ENCODE data around the gene POLR2E. TPM values are rescaled to one million over a fixed set of nuclear protein-coding genes. Genes with fewer than 3 reads are reported as not detected.

POLR2E gene
- total and polyA plus RNA-seq, 2 of the 8 experiments (the other 6 are each of a cell fraction or from before 2014, with no cell fraction given), result 281 to 381 TPM

- peaks cover 0 to 16% (median under 1%) of the 10 kb centered on the region in 4 experiments; a peak in 1 of 8 replicates for H3K36me3 ChIP-seq (ENCODE audit: control insufficient read depth in 2 of 4, insufficient read depth in 4 of 4, low read length in 3 of 4)
- no peak for TF ChIP-seq YY1 (IDR thresholded peaks at IDR 0.05; ENCODE audit: low read depth, low read length)
- no peak for TF ChIP-seq RFX5 (IDR thresholded peaks at IDR 0.05; ENCODE audit: borderline replicate concordance, low read depth, low read length)
- TF ChIP-seq POLR2AphosphoS5 (IDR thresholded peaks at IDR 0.05; ENCODE audit: low read depth, low read length), result no peak
- TF ChIP-seq TCF12 (IDR thresholded peaks at IDR 0.05; ENCODE audit: low read depth, low read length), result no peak
- TF ChIP-seq BACH1 (IDR thresholded peaks at IDR 0.05; ENCODE audit: low read length), result no peak
- no peak for TF ChIP-seq RAD21 (IDR thresholded peaks at IDR 0.05 in 1 of 2, conservative IDR thresholded peaks at IDR 0.05 in 1 of 2; ENCODE audit: low read depth in 2 of 2, low read length in 2 of 2)
- no peak for TF ChIP-seq ASH2L (IDR thresholded peaks at IDR 0.05; ENCODE audit: low read length)
- no peak for TF ChIP-seq SIX5 (IDR thresholded peaks at IDR 0.05; ENCODE audit: low read depth, low read length)
- no peak for TF ChIP-seq RBBP5 (IDR thresholded peaks at IDR 0.05; ENCODE audit: borderline replicate concordance, low read depth, low read length)
- no peak for TF ChIP-seq TEAD4 (IDR thresholded peaks at IDR 0.05; ENCODE audit: low read depth, low read length)
- TF ChIP-seq CHD2 (IDR thresholded peaks at IDR 0.05; ENCODE audit: low read length), result no peak
- TF ChIP-seq GABPA (IDR thresholded peaks at IDR 0.05; ENCODE audit: borderline replicate concordance, insufficient read depth, low read length), result no peak
- TF ChIP-seq SP4 (IDR thresholded peaks at IDR 0.05; ENCODE audit: low read length), result no peak
- no peak for TF ChIP-seq RXRA (IDR thresholded peaks at IDR 0.05; ENCODE audit: insufficient read depth, low read depth, low read length)
- TF ChIP-seq FOSL1 (IDR thresholded peaks at IDR 0.05; ENCODE audit: insufficient read depth, low read depth, low read length), result no peak
Observed at GRCh38 chr19:1049106-1049505, 46.1 kb downstream of the POLR2E start.

More at GRCh38 chr19:1049106-1049505, 46.1 kb downstream of the POLR2E start:
- H2BK12ac ChIP-seq (ENCODE audit: low read depth, low read length), result no peak overlapping the region
- H2BK20ac ChIP-seq (ENCODE audit: low read length), result no peak overlapping the region
- no peaks in the 10 kb centered on the region for H4K20me1 ChIP-seq (replicated peaks in 1 of 2; ENCODE audit: control insufficient read depth in 1 of 2, insufficient read depth in 2 of 2, low read length in 2 of 2)
- no peaks in the 10 kb centered on the region for H3K79me2 ChIP-seq (ENCODE audit: control insufficient read depth in 1 of 2, insufficient read depth in 2 of 2, low read length in 2 of 2)
- H3K9me3 ChIP-seq (ENCODE audit: insufficient read depth in 2 of 2, low read depth in 1 of 2, low read length in 1 of 2), result peaks cover 0 to 10% of the 10 kb centered on the region in 2 experiments; a peak in 1 of 4 replicates
- H3K4ac ChIP-seq (replicated peaks; ENCODE audit: insufficient read length, low read depth, low read length), result no peak overlapping the region
- no peak overlapping the region for H4K91ac ChIP-seq (replicated peaks; ENCODE audit: insufficient read length, low read length)
- H3K4me2 ChIP-seq (ENCODE audit: insufficient read depth in 1 of 2, low read depth in 2 of 2, low read length in 2 of 2), result no peak overlapping the region
- no peaks in the 10 kb centered on the region for H3K4me1 ChIP-seq (replicated peaks in 1 of 4; ENCODE audit: control insufficient read depth in 3 of 4, insufficient read depth in 4 of 4, low read length in 3 of 4)
- no peak overlapping the region for H2AK5ac ChIP-seq (ENCODE audit: low read depth, low read length)
- H3K4me3 ChIP-seq (ENCODE audit: extremely low read depth in 1 of 4, insufficient read depth in 2 of 4, low read depth in 3 of 4, low read length in 4 of 4), result no peak overlapping the region
- H3K14ac ChIP-seq (ENCODE audit: insufficient read length), result no peak overlapping the region
- H3K56ac ChIP-seq (replicated peaks; ENCODE audit: insufficient read length, low read depth, low read length), result no peak overlapping the region
- H3K18ac ChIP-seq (ENCODE audit: extremely low read depth, low read length), result no peak overlapping the region; the same call in 1 of the 2 replicates
- no peak overlapping the region for H2BK15ac ChIP-seq (ENCODE audit: low read length)
- FAIRE-seq (no peak), DNase-seq (ENCODE audit: low read depth in 1 of 2, low spot score in 2 of 2) (no peak)
- no peaks in the 10 kb centered on the region for H3K79me1 ChIP-seq (ENCODE audit: low read depth, low read length)
- ChIA-PET CTCF (ENCODE audit: partially characterized antibody) (interaction anchor here (1.5 to 1.9 kb wide), 2 partner anchors 16 to 22 kb away, joined by 4 to 8 read pairs; no protein-coding TSS in a partner anchor), POLR2A (ENCODE audit: partially characterized antibody) (interaction anchor here (1.1 to 16.4 kb wide), 7 partner anchors 9 to 36 kb away, joined by 3 to 509 read pairs (median 8); partner anchors contain the start of genes ABCA7, CNN2 and RNU6-2)
- H4K8ac ChIP-seq (ENCODE audit: extremely low read depth, insufficient read depth, low read length), result no peak overlapping the region
- 97% methylated on average over 12 of the region's 17 CpGs; no CpG with 5 or more reads in 1 of the 2 experiments for WGBS, 2 experiments (ENCODE audit: extremely low coverage in 1 of 2, insufficient coverage in 1 of 2, insufficient read length in 1 of 2, insufficient replicate concordance in 2 of 2, low coverage in 1 of 2, low lambda C conversion rate in 2 of 2, missing lambda C conversion rate in 1 of 2)
- H3K23me2 ChIP-seq (ENCODE audit: low read depth, low read length), result peaks cover 3% of the 10 kb centered on the region; the same call in 1 of the 2 replicates
- no peaks in the 10 kb centered on the region for H3K27me3 ChIP-seq (replicated peaks in 1 of 4; ENCODE audit: control insufficient read depth in 3 of 4, extremely low read depth in 1 of 4, insufficient read depth in 3 of 4, low read length in 3 of 4)
- no peak overlapping the region for H3K23ac ChIP-seq (ENCODE audit: insufficient read length)
- H2BK5ac ChIP-seq (ENCODE audit: low read depth, low read length), result no peak overlapping the region
- H2BK120ac ChIP-seq (replicated peaks; ENCODE audit: low read depth, low read length), result no peak overlapping the region
- no peak overlapping the region for H3K9ac ChIP-seq (replicated peaks in 1 of 4; ENCODE audit: extremely low read depth in 1 of 4, low read depth in 3 of 4, low read length in 3 of 4)
- no peak overlapping the region for H3K27ac ChIP-seq (ENCODE audit: low read depth, low read length)
- no peak overlapping the region for H2AFZ ChIP-seq (ENCODE audit: low read length)
- H4K5ac ChIP-seq (ENCODE audit: insufficient read length, low read depth, low read length), result no peak overlapping the region
